Ovary (tissue), 9 donors: ENCODE data around the gene TLE4. TPM values are rescaled to one million over a fixed set of nuclear protein-coding genes. Genes with fewer than 3 reads are reported as not detected.
"Not testable (repeated sequence)": the region's sequence is repeated elsewhere in the genome, so short reads cannot be mapped to it uniquely, and the experiment has no call there.

Experiments
- DNase-seq, 5 donors: peaks; one replicate each; pipeline ENCODE4 v3.0.0-alpha.2; 2019 to 2020
- H3K27ac ChIP-seq, 2 donors: fragments of 200-600 bp; one replicate each; pipeline versions ENCODE4 v1.5.1 to v1.8.0; 2019 to 2022
- H3K27me3 ChIP-seq: fragments of 200-600 bp; one replicate; pipeline ENCODE4 v1.8.0; 2022
- H3K36me3 ChIP-seq: fragments of 200-600 bp; sonication (generic); one replicate; pipeline ENCODE4 v1.5.1; 2019
- H3K4me1 ChIP-seq: one replicate; pipeline ENCODE4 v1.8.1; 2013; ENCODE audit warnings: mild to moderate bottlenecking, moderate library complexity; ENCODE audit not compliant: insufficient read depth
- H3K4me3 ChIP-seq: fragments of 200-600 bp; sonication (generic); one replicate; pipeline ENCODE4 v1.5.1; 2017
- H3K9me3 ChIP-seq, 2 donors: fragments of 200-600 bp in 1 of 2; sonication (generic) in 1 of 2; one replicate each; pipeline versions ENCODE4 v1.5.1 to v1.8.1; 2013 to 2019; ENCODE audit warnings: mild to moderate bottlenecking in 1 of 2, moderate library complexity in 1 of 2
- EP300 ChIP-seq: sonication (generic); formaldehyde crosslinking; IDR thresholded peaks from one replicate; pipeline ENCODE4 v1.6.1; 2017; ENCODE audit warnings: antibody characterized with exemption
- POLR2A ChIP-seq: fragments of 450-650 bp; IDR thresholded peaks from one replicate; pipeline ENCODE4 v1.6.1; 2017; ENCODE audit warnings: antibody characterized with exemption, mild to moderate bottlenecking, moderate library complexity
- WGBS, 3 donors: extraction: QIAGEN DNeasy Blood & Tissue Kit in 1 of 3; methylation state at CpG; one replicate each; pipeline versions ENCODE4 v1.1.5 to v1.1.7; 2013 to 2017; 5-methylcytosine and 5-hydroxymethylcytosine counted together
- intact Hi-C, 4 donors: fragments of 100-400 bp; cut with DNase I; formaldehyde crosslinking; loops; one replicate each; pipeline versions ENCODE4 v1.11.0 to v1.15.1; 2022 to 2023
- polyA plus RNA-seq, 2 donors: library from polyadenylated mRNA; stranded (reverse); fragments of 200-250 nt in 1 of 2; fragments of 350-450 nt in 1 of 2; fragmentation: Illumina TruSeq in 1 of 2; extraction: RNeasy Lipid Tissue Mini Kit (QIAGEN cat#74804) in 1 of 2; gene quantifications; one replicate each; pipeline ENCODE4 v1.2.3, GENCODE V29; 2013 to 2014
- total RNA-seq, 7 donors: library from RNA; depleted of rRNA in 2 of 7; stranded (reverse); fragments of >200 nt in 2 of 7; fragmentation: NEBNext Ultra II Directional in 3 of 7; extraction: Animal tissue kit (Norgen Biotek cat#: 25700) in 3 of 7; gene quantifications; one replicate each; pipeline versions ENCODE4 v1.1.0 to v1.2.4, GENCODE V29; 2016 to 2023
- TF ChIP-seq, protein P1 (sequence below), 3 donors: fragments of 450-650 bp in 2 of 3; fragments of 200-600 bp in 1 of 3; IDR thresholded peaks; one replicate each; pipeline versions ENCODE4 v1.5.1 to v1.8.0; 2016 to 2022; ENCODE audit warnings: antibody characterized with exemption in 3 of 3, mild to moderate bottlenecking in 1 of 3
- donor health status: DM: no; HTN: no; CAD: no; lungs with moderate emphysema.
- donor health status: DM: no; HTN: no; CAD: no.
- donor health status: Bipolar disorder and iron deficiency.
- donor health status: DM: yes; HTN: yes; CAD: no.
- donor health status: DM: no; HTN: no; CAD: no.
- donor health status: DM: yes; HTN: yes; CAD: no.

Gene TLE4
- total and polyA plus RNA-seq, 9 donors: 34.6 to 67.5 (median 54.6) TPM

DNA sequence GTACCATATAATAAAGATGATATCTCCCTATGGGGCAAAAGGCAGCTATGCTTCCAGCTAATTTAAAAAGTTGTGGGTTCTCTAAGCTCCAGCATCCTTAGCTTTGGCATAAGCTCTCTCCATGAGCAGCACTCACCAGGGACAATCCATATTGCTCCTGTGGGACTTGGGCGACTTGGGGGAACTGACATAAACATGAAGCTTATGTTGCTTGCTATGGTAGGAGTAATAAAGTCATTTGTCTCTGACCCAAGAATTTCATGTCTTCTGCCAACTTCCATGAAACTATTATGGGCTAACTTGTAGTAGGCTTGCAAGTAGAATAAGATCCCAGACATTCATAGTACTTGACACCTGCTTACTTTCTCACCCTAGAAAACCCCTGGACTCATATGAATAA lies 36.2 kb upstream of the TLE4 start:
- intact Hi-C loops: no loop called here

DNA sequence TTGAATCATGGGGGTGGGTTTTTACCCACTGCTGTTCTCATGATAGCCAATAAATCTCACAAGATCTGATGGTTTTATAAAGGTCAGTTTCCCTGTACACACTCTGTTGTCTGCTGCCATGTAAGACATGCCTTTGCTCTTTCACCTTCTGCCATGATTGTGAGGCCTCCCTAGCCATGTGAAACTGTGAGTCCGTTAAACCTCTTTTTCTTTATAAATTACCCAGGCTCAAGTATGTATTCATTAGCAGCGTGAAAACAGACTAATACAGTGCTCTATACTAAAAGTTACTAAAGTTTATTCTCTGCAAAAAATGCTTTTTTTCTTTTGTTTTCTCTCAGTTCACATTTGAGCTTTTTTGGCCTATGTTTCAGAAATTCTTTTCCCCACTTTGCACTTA lies 33.9 kb upstream of the TLE4 start:
- H3K4me3 ChIP-seq: no peak overlapping the region
- H3K36me3 ChIP-seq: no peaks in the 10 kb centered on the region
- no peak for DNase-seq
- no peaks in the 10 kb centered on the region for H3K9me3 ChIP-seq
- intact Hi-C loops: no loop called here
- 94 to 96% (median 95%) methylated on average over 2 of the region's 2 CpGs for WGBS, 3 donors
- no peaks in the 10 kb centered on the region for H3K4me1 ChIP-seq
- H3K27ac ChIP-seq: no peak overlapping the region
- TF ChIP-seq POLR2A: no peak
- TF ChIP-seq EP300: no peak
- TF ChIP-seq, protein P1, sequence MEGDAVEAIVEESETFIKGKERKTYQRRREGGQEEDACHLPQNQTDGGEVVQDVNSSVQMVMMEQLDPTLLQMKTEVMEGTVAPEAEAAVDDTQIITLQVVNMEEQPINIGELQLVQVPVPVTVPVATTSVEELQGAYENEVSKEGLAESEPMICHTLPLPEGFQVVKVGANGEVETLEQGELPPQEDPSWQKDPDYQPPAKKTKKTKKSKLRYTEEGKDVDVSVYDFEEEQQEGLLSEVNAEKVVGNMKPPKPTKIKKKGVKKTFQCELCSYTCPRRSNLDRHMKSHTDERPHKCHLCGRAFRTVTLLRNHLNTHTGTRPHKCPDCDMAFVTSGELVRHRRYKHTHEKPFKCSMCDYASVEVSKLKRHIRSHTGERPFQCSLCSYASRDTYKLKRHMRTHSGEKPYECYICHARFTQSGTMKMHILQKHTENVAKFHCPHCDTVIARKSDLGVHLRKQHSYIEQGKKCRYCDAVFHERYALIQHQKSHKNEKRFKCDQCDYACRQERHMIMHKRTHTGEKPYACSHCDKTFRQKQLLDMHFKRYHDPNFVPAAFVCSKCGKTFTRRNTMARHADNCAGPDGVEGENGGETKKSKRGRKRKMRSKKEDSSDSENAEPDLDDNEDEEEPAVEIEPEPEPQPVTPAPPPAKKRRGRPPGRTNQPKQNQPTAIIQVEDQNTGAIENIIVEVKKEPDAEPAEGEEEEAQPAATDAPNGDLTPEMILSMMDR (IDR thresholded peaks at IDR 0.05): no peak
- H3K27me3 ChIP-seq: no peaks in the 10 kb centered on the region

More for the DNA sequence above, 36.2 kb upstream of the TLE4 start:
- TF ChIP-seq EP300 (no peak), POLR2A (no peak)
- TF ChIP-seq, protein P1 (IDR thresholded peaks at IDR 0.05): no peak
- Histone ChIP-seq H3K36me3 (no peaks in the 10 kb centered on the region), H3K9me3 (no peaks in the 10 kb centered on the region), H3K4me3 (no peak overlapping the region), H3K27me3 (no peaks in the 10 kb centered on the region), H3K27ac (no peak overlapping the region), H3K4me1 (no peaks in the 10 kb centered on the region)
- 92 to 96% (median 95%) methylated on average over 1 of the region's 1 CpG for WGBS, 3 donors
- DNase-seq: no peak

DNA sequence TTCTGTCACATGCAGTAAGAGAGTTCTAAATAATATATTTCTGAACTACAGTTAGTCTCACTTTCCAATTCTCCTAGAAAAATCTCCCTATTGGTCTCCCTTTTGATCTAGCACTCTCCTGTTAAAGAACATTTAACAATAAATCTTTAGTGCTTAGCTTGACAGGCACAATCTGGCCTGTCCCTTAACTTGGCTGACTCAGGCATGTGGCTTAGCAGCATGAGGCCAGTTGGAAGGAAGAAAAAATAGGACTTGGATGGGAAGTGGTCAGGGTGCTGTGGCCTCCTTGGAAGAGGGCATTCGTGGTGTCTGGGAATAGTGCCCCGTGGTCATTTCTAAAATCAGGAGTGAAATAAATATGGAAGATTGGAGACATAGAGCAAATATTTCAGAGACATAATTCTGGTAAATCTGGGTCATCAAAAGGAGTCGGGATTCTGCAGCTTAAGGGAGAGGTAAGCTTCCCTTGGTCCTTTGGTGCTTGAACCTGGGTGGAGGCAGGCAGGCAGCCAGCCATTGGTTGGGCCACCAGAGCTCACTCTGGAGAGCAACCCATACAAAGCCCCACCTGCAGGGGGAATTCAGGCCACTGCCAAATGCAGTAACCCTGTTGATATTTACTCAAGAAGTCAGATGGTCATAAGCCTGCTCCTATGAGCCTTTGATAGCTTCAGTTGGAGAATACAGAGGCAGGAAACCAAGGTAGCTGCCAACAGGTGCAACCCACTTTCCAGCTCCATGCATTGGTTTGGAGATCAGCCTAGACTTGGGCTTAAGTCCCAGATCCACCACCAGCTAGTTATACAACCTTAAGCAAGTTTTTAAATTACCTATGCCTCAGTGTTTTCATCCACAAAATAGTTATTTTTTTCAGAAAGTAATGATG lies 28.8 kb upstream of the TLE4 start:
- Histone ChIP-seq H3K4me3 (no peak overlapping the region), H3K27me3 (no peaks in the 10 kb centered on the region), H3K9me3 (no peaks in the 10 kb centered on the region), H3K4me1 (no peaks in the 10 kb centered on the region), H3K36me3 (no peaks in the 10 kb centered on the region), H3K27ac (no peak overlapping the region)
- TF ChIP-seq, protein P1 (IDR thresholded peaks at IDR 0.05): no peak
- TF ChIP-seq EP300: no peak
- no peak for TF ChIP-seq POLR2A
- no peak for DNase-seq
- 86 to 96% (median 88%) methylated on average over 3 of the region's 3 CpGs for WGBS, 3 donors
- intact Hi-C loops: no loop called here

DNA sequence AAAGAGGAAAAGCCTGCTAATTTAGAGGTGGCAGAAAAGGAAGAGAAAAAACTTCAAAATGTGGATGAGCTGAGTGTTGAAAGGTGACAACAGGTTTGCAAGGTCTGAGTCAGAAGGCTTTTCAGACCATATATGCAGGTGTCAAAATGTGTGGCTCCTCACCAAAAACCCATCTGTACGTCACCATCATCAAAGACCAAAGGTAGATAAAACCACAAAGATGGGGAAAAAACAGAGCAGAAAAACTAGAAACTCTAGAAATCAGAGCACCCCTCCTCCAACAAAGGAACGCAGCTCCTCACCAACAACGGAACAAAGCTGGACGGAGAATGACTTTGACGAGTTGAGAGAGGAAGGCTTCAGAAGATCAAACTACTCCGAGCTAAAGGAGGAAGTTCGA lies 27.4 kb upstream of the TLE4 start:
- H3K4me1 ChIP-seq, H3K4me3 ChIP-seq, H3K36me3 ChIP-seq, H3K9me3 ChIP-seq, DNase-seq, H3K27ac ChIP-seq, intact Hi-C loops, H3K27me3 ChIP-seq: not testable (repeated sequence)
- WGBS, 3 donors: 91 to 94% (median 92%) methylated on average over 7 of the region's 7 CpGs

DNA sequence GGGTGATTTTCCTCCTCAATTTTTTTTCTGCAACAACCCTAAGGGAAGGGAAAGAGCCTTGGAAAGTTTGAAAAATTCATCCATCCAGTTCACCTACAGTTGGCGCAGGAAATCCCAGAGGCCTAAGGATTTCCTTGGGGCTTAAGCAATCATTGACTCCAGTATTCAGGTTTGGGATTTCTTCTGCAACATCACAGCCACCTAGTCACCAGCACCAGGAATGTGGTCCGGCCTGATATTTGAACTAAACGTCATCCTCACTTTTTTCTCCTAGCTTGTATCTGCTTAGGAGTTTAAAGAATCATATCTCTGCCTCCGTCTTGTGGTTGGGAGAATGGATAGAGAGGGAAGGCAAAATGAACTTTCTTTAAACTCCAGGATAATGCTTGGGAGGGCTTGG lies 20.2 kb upstream of the TLE4 start:
- Histone ChIP-seq H3K36me3 (no peaks in the 10 kb centered on the region), H3K27ac (no peak overlapping the region), H3K4me1 (no peaks in the 10 kb centered on the region), H3K9me3 (no peaks in the 10 kb centered on the region), H3K27me3 (no peaks in the 10 kb centered on the region), H3K4me3 (no peak overlapping the region)
- intact Hi-C loops: no loop called here
- DNase-seq: no peak
- WGBS, 3 donors: 90 to 94% (median 92%) methylated on average over 4 of the region's 4 CpGs
- TF ChIP-seq, protein P1 (IDR thresholded peaks at IDR 0.05): no peak
- TF ChIP-seq POLR2A (no peak), EP300 (no peak)
